Right lobe of liver (tissue), 4 donors: ENCODE measurements around the gene DACH1.

Source experiments
- POLR2A ChIP-seq: fragments of 450-650 bp; IDR thresholded peaks from one replicate; pipeline ENCODE4 v1.6.1; 2017; ENCODE audit warnings: antibody characterized with exemption, mild to moderate bottlenecking
- TF ChIP-seq, protein P1 (sequence below), 4 donors: fragments of 200-600 bp in 3 of 4; fragments of 450-650 bp in 1 of 4; IDR thresholded peaks; one replicate each; pipeline versions ENCODE4 v1.5.1 to v1.8.0; 2016 to 2022; ENCODE audit warnings: antibody characterized with exemption in 4 of 4, mild to moderate bottlenecking in 2 of 4
- donor health status: DM: no; HTN: no; CAD: no.
- donor health status: DM: no; HTN: no; CAD: no.
- donor health status: DM: no; HTN: yes; CAD: no.

DNA sequence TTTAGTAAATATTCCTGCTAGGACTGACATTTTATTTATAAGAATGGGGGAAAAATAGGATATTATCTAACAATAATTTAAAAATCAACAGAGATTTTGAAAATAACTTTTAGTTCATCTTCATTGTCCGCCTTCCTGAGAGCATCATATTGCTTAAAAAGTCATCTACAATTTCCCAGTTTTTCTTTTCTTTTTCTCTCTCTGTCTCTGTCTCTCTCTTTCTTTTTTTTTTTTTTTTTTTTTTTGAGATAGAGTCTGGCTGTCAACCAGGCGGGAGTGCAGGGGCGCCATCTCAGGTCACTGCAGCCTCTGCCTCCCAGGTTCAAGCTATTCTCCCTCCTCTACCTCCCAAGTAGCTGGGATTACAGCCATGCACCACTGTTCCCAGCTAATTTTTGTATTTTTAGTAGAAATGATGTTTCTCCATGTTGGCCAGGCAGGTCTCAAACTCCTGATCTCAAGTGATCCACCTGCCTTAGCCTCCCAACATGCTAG, 276.3 kb downstream of the DACH1 start:
- TF ChIP-seq POLR2A, result no peak
- TF ChIP-seq, protein P1, sequence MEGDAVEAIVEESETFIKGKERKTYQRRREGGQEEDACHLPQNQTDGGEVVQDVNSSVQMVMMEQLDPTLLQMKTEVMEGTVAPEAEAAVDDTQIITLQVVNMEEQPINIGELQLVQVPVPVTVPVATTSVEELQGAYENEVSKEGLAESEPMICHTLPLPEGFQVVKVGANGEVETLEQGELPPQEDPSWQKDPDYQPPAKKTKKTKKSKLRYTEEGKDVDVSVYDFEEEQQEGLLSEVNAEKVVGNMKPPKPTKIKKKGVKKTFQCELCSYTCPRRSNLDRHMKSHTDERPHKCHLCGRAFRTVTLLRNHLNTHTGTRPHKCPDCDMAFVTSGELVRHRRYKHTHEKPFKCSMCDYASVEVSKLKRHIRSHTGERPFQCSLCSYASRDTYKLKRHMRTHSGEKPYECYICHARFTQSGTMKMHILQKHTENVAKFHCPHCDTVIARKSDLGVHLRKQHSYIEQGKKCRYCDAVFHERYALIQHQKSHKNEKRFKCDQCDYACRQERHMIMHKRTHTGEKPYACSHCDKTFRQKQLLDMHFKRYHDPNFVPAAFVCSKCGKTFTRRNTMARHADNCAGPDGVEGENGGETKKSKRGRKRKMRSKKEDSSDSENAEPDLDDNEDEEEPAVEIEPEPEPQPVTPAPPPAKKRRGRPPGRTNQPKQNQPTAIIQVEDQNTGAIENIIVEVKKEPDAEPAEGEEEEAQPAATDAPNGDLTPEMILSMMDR (IDR thresholded peaks at IDR 0.05), result no peak
